GM21786 (cell line): ENCODE results near the gene DDRGK1.
A peak's percentile ranks its signal among the peaks of the same experiment; 100 is the strongest.
"Not testable (repeated sequence)": the region's sequence is repeated elsewhere in the genome, so short reads cannot be mapped to it uniquely, and the experiment has no call there.

Experiments used
- ATAC-seq: cut with Tn5 transposase; IDR thresholded peaks from one replicate; pipeline ENCODE4 v1.9.1; 2021; ENCODE audit not compliant: unreplicated experiment

Gene DDRGK1

GRCh38 chr20:3188823-3189413 lies 15.6 kb downstream of the DDRGK1 start:
- ATAC-seq = no peak

DNA sequence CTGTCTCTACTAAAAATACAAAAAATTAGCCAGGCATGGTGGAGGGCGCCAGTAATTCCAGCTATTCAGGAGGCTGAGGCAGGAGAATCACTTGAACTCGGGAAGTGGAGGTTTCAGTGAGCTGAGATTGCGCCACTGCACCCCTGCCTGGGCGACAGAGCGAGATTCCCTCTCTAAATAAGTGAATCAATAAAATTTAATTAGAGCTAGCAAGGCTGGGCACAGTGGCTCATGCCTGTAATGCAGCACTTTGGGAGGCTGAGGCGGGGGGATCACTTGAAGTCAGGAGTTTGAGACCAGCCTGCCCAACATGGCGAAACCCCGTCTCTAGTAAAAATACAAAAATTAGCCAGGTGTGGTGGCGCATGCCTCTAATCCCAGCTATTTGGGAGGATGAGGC lies 16.6 kb downstream of the DDRGK1 start:
- not testable (repeated sequence) for ATAC-seq

- no peak for ATAC-seq
Observed at GRCh38 chr20:3183896-3184612, 20.4 kb downstream of the DDRGK1 start.

DNA sequence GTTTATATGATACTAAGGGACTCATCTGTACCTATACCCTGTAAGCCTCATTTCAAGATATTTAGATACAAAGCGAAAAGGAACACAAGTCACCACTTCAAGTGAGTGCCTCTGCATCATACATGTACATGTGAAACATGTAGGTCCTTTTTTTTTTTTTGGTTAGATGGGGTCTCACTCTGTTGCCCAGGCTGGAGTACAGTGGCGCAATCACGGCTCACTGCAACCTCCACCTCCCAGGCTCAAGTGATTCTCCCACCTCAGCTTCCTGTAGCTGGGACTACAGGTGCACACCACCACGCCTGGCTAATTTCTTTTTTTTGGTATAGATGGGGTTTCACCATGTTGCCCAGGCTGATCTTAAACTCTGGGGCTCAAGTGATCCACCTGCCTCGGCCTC lies 22.1 kb downstream of the DDRGK1 start:
- not testable (repeated sequence) for ATAC-seq

DNA sequence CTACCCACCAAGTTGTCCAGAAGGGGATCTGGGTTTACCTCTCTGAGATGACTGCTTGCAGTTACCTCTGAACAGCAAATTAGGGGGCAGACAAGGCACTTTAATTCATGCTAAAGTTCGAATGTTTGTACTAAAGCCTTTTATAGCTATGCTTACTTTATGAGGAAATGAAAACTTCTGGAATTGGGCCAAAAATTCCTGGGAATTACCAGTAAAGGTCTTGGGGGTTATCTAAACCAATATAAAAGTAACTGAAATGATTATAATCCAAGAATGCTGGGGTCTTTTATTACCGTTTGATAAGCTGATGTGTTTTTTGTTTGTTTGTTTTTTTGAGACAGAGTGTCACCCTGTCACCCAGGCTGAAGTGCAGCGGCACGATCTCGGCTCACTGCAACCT lies 23.2 kb downstream of the DDRGK1 start:
- no peak for ATAC-seq

DNA sequence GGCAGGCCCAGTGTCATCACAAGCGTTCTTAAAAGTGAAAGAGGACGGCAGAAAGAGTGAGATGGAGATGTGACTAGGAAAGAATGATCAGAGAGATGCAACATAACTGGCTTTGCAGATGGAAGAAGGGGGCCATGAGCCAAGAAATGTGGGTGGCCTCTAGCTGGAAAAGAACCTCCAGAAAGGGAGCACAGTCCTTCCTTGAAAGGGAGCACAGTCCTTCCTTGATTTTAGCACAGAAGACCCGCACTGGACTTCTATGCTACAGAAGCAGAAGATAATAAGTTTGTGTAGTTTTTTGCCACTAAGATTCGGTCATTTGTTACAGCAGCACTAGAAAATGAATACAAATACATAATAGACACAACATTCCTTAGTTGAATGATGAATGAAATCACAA lies 24.2 kb downstream of the DDRGK1 start:
- ATAC-seq = no peak

GRCh38 chr20:3177746-3178485 lies 26.6 kb downstream of the DDRGK1 start:
- no peak for ATAC-seq

GRCh38 chr20:3175270-3175669 lies 29.2 kb downstream of the DDRGK1 start:
- ATAC-seq = no peak

DNA sequence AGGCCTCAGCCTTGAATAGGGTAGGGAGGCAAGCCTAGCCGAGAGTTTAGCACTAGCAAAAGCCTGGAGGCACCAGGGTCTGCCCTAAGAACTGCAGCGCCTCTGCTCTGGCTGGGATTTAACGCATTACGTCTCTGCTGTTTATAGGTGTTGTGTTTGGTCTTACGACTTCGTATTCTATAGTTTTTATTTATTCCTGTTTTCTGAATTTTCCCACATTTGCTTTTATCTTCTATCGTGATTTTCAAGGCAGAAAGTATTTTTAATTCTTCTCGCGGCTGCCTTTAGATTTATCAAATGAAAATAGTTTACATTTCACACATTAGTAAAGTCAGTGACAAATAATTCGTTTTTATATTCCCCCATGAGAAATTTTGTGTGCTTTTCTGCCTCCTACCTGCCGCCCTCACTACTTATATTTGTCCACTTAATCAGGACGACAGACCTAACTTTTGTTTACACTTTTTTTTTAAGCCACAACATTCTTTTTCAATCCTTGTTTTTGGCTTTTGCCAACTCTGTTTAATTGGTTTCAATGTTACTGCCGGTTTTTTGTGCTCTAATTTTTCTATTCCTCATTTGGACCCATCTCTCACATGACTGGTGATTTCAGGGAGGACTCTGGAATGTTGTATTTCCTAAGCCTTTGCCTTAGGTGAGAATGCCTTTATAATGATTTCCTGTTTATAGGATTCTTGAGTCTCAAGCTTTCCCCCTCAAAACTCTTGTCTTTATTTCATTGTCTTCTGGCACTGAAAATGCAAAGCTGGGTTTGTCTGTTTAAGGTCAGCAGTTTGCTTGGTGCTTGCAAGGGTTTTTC lies 29.8 kb downstream of the DDRGK1 start:
- ATAC-seq = no peak

- ATAC-seq = peak; percentile 89
Observed at GRCh38 chr20:3173610-3174441, 30.7 kb downstream of the DDRGK1 start.

DNA sequence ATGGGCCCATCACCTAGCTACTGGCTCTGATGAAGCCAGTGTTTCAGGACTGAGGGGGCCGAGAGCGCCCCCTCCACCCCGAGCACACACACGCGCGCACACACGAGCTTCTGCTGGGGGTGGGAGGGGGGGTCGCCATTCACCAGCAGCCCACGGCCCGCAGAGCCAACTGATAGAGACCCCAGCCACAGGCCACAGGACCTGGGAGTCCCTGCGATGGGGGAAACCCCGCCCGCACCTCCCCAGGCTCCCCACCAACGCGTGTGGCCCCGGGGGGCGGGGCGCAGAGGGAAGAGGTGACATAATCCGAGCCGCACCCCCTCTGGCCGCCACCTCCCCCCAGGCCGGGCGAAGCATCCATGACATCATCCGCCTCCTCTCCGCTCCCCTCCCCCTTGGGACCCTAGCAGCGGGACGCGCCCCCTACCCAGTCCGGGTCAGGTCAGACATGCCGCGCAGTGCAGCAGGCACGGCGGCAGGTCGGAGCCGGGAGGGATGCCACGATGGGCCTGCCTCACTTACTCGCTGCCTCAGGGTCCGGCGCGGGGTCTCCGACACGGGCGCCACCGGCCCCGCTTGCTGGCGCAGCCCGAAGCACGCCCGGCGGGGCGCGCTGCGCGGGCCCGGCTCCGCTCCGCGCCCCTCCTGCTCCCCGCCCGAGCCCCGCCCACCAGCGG lies 31.4 kb downstream of the DDRGK1 start, which contains the start of gene LZTS3:
LZTS3 (minus strand) TSS at position 617 of the 677 bp plus-strand sequence. CDS start 6,386 bp downstream, outside the sequence.
- ATAC-seq = peak; percentile 49

GRCh38 chr20:3172126-3172932 lies 32.2 kb downstream of the DDRGK1 start:
- no peak for ATAC-seq

DNA sequence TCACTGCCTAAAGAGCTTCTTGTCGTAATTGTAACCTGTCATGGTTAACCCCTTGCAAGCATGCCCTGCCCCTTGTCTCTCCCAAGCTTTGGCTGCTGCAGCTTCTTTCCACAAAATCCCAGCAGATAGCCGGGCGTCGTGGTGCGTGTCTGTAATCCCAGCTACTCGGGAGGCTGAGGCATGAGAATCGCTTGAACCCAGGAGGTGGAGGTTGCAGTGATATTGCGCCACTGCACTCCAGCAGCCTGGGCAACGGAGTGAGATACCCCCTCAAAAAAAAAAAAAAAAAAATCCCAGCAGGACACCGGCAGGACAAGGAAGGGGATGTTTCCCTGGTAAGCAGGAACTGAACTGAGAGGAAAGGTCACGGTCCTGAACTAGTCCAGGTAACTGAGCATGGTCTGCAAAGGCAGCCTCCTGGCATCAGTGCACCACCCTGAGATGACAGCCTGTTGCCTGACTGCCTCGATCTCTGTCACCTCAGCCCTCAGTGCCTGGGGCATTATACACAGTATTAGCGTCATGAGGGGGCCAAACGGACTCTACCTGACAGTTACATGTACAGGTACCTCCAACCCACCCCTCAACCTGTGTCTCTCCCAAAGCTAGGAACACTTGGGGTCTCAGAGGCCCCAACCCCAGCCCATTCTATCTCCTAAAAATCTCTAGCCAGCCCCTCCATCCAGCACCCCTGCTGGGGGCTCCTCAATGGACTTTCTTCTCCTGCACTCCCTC lies 32.9 kb downstream of the DDRGK1 start:
- no peak for ATAC-seq

- no peak for ATAC-seq
Observed at GRCh38 chr20:3168829-3169590, 35.5 kb downstream of the DDRGK1 start.

GRCh38 chr20:3168079-3168828 lies 36.2 kb downstream of the DDRGK1 start:
- ATAC-seq = no peak

DNA sequence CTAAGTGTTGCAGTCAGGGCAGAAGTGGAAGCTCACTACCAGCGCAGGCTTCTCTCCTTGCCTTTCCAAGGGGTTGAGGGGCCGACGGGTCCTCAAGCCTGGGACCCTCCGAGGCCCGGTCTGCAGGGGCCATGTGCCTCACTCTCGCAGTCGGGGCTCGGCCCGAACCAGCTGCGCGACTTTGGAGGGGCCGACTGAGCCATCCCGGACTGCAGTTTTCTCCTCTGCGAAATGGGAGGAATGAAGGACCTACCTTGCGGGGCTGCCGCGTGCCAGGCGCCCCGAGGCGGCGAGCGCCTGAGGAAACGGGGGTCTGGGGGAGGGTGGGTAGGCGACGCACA lies 36.8 kb downstream of the DDRGK1 start:
- no peak for ATAC-seq

DNA sequence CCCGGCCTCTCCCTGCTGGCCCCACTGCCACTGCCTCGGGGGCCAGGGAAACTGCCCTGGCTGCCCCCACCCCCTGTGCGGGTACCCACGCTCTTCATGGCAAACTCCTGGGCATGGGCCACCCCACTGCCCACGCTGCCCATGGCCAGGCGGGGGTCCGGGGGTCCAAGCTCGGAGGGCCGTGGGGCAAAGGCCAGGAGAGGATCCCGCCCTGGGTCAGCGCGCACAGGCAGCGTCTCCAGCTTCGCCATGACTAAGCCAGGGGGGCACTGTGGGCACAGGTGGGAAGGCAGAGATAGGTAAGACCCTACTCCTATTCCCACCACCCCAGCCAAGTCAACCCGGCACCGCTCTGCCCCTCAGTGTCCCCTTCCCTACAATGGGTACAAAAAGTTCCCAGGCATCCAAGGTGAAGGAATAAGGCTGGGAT lies 37.6 kb downstream of the DDRGK1 start:
- no peak for ATAC-seq
